ENCODE measurements around the gene MIF.

GRCh38 chr22:23911318-23911980, 17.3 kb downstream of the MIF start:
- TF ChIP-seq CTCF (IDR thresholded peaks at IDR 0.05) = no peak
- TF ChIP-seq POLR2A (IDR thresholded peaks at IDR 0.05) = no peak
